GM04504 (cell line): ENCODE data around the gene C1orf52.

Experiments
- DNase-seq: peaks from one replicate; pipeline ENCODE4 v3.0.0-alpha.2; 2012; ENCODE audit warnings: low read depth

The C1orf52 gene

GRCh38 chr1:85230305-85230977, 29.0 kb downstream of the C1orf52 start:
- DNase-seq, result no peak

- DNase-seq, result no peak
Measured at GRCh38 chr1:85229574-85230097, 29.8 kb downstream of the C1orf52 start.

- no peak for DNase-seq
Measured at GRCh38 chr1:85228972-85229371, 30.5 kb downstream of the C1orf52 start.

GRCh38 chr1:85225624-85226380, 33.7 kb downstream of the C1orf52 start:
- DNase-seq, result no peak

- no peak for DNase-seq
Measured at GRCh38 chr1:85224734-85225623, 34.5 kb downstream of the C1orf52 start.

GRCh38 chr1:85224295-85224694, 35.2 kb downstream of the C1orf52 start:
- no peak for DNase-seq

GRCh38 chr1:85223334-85223733, 36.1 kb downstream of the C1orf52 start:
- no peak for DNase-seq

- DNase-seq, result no peak
Measured at GRCh38 chr1:85220756-85221201, 38.7 kb downstream of the C1orf52 start.

- DNase-seq, result no peak
Measured at GRCh38 chr1:85219853-85220610, 39.4 kb downstream of the C1orf52 start.

- DNase-seq, result no peak
Measured at GRCh38 chr1:85216697-85217096, 42.8 kb downstream of the C1orf52 start.

GRCh38 chr1:85214654-85215053, 44.8 kb downstream of the C1orf52 start:
- no peak for DNase-seq

GRCh38 chr1:85208488-85208887, 51.0 kb downstream of the C1orf52 start:
- no peak for DNase-seq

- peak; percentile 15 for DNase-seq
Measured at GRCh38 chr1:85203573-85204171, 55.8 kb downstream of the C1orf52 start.

GRCh38 chr1:85202864-85203255, 56.6 kb downstream of the C1orf52 start:
- no peak for DNase-seq

GRCh38 chr1:85202092-85202863, 57.2 kb downstream of the C1orf52 start:
- no peak for DNase-seq

- DNase-seq, result peak; percentile 34
Measured at GRCh38 chr1:85201340-85202091, 57.9 kb downstream of the C1orf52 start.

- peak; percentile 46 for DNase-seq
Measured at GRCh38 chr1:85200463-85201339, 58.8 kb downstream of the C1orf52 start, which contains the start of gene SYDE2. Gene SYDE2, minus strand, starts transcription at chr1:85201016. Its CDS starts 20 bp downstream, at chr1:85200996.
